IPS-18c (cell line): ENCODE data around the gene NPY4R.
"Not testable (repeated sequence)": the region's sequence is repeated elsewhere in the genome, so short reads cannot be mapped to it uniquely, and the experiment has no call there.

Experiments used
- H3K4me3 ChIP-seq: 2 replicates; pipeline ENCODE4 v1.7.0; 2013; ENCODE audit warnings: low read depth, mild to moderate bottlenecking, low read length, moderate library complexity; ENCODE audit not compliant: insufficient read depth
- H3K9me3 ChIP-seq: one replicate; pipeline ENCODE4 v1.6.1; 2013; ENCODE audit warnings: mild to moderate bottlenecking, low read length, moderate library complexity; ENCODE audit not compliant: control insufficient read depth, insufficient read depth

Gene NPY4R

DNA sequence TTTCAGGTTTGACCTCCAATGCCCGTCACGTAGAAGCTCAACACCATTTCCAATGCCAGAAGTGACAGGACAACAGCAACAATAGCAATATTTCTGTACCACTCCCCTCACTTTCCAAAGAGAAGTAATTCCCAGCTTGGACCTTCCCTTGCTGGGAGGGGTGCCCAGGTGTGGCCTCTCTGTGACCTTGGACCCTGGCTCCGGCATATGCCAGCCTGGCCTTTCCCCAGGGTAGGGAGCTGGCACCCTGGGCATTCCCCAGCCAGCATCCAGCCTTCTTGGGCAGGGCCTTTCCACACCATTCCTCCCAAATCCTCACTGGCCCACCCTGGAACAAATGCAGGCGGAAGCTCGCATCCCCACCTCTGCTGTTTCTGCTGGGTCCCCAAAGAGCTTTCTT, 53.1 kb downstream of the NPY4R start:
- H3K4me3 ChIP-seq, H3K9me3 ChIP-seq: not testable (repeated sequence)

DNA sequence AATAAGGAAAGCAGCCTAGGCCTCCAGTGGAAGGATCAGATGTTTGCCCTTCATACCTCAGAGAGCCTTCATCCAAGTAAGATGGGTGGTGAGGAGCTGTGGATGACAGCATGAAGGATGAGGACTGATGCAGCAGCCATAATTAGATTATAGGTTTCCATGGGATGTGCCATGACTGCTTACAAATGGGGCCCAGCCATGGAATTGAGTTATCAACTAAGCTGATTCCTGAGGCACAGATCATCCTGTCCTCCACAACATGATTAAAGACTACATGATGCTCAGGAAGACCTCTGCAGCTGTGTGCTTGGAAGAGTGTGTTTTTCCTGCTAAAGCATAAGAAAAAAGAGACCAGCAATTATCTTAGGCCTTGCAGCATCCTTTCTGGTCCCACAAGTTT, 54.6 kb downstream of the NPY4R start:
- H3K4me3 ChIP-seq, H3K9me3 ChIP-seq: not testable (repeated sequence)
